ENCODE results near the gene RELT.

DNA sequence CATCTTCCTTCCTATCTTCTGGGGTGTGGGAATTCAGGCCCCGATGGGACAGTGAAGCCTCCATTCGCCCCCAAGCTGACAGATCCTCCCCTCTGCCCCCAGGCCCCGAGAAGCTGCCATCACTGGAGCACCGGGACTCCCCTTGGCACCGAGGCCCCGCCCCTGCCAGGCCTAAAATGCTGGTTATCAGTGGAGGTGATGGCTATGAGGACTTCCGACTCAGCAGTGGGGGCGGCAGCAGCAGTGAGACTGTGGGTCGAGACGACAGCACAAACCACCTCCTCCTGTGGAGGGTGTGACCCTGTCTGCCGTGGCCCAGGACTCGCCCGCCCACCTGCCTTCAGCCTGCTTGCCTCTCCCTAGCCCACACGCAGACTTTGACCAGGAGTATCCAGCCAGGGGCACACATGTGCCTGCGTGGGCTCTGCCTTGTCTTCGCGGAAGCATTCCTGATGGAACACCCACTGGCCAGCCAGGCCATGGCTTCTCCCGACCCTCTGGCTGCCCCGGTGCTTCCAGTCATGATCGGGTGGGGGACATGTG, 8.6 kb upstream of the RELT start:
- TF ChIP-seq, protein P1, sequence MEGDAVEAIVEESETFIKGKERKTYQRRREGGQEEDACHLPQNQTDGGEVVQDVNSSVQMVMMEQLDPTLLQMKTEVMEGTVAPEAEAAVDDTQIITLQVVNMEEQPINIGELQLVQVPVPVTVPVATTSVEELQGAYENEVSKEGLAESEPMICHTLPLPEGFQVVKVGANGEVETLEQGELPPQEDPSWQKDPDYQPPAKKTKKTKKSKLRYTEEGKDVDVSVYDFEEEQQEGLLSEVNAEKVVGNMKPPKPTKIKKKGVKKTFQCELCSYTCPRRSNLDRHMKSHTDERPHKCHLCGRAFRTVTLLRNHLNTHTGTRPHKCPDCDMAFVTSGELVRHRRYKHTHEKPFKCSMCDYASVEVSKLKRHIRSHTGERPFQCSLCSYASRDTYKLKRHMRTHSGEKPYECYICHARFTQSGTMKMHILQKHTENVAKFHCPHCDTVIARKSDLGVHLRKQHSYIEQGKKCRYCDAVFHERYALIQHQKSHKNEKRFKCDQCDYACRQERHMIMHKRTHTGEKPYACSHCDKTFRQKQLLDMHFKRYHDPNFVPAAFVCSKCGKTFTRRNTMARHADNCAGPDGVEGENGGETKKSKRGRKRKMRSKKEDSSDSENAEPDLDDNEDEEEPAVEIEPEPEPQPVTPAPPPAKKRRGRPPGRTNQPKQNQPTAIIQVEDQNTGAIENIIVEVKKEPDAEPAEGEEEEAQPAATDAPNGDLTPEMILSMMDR (conservative IDR thresholded peaks at IDR 0.05; ENCODE audit: low read depth, low read length), result no peak
- no peak for TF ChIP-seq EZH2 (IDR thresholded peaks at IDR 0.05; ENCODE audit: low read length, unreplicated experiment)

All from PC-3 (cell line).